Stromal cell of bone marrow (primary cell): ENCODE measurements around the gene CXCL10.
"Not testable (repeated sequence)": the region's sequence is repeated elsewhere in the genome, so short reads cannot be mapped to it uniquely, and the experiment has no call there.

Source experiments
- DNase-seq: peaks from one replicate; pipeline ENCODE4 v3.0.0-alpha.2; 2012; ENCODE audit warnings: low read depth

Gene CXCL10

GRCh38 chr4:76024065-76024464, 768 bp upstream of the CXCL10 start:
- no peak for DNase-seq

DNA sequence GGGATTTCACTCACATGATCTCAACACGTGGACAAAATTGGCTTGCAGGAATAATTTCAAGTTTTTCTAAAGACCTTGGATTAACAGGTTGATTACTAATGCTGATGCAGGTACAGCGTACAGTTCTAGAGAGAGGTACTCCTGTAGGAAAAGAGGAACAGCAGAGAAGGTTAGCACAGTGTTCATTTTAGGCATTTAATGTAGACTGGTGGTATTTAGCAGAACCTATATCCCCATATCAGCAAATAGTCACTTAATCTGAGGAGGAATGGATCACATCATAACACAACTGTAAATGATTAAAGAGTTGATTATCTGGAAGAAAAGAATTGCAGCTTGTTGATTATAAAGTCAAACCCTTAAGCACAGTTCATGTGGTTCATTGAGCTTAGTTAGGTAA, 620 bp downstream of the CXCL10 start:
- no peak for DNase-seq

- no peak for DNase-seq
These were observed 1.3 kb downstream of the CXCL10 start for GRCh38 chr4:76022031-76022430.

DNA sequence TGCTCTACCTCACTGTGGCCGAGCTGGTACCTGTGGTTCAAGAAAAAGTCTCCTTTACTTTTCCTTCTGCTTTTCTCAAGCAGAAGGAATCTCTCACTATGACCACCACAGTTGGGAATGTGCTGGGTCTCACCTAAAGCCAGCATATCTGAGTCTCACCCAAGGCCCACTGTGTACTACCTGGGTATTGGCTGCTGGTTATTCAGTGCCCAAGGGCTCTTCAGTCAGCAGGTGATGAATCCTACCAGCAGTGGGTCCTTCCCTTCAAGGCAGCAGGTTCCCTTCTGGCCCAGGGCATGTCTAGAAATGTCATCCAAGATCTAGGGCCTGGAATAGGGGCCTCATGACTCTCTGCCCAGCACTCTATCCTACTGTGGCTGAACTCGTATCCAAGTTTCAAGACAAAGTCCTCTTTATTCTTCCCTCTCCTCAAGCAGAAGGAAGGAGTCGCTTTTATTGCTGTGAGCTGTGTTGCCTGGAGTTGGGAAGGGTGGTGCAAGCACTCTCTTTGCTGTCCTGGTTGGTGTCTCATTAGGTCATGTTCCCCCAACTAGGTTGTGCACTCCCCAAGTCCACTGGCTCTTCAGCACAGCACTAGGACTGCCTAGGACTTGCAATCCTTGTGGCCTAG, 6.1 kb downstream of the CXCL10 start:
- no peak for DNase-seq

DNA sequence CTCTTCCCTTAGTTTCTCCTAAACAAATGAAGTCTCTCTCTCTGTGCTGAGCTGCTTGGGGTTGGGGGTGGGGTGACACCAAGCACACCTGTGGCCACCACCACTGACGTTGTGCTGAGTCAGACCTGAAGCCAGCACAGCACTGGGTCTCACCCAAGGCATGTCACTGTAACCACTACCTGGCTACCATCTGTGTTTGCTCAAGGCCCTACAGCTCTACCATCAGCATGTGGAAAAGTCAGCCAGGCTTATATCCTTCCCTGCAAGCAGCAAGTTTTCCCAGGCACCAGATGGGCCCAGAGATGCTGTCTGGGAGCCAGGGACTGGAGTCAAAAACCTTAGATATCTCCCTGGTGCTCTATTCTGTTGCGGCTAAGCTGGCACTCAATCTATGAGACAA, 6.9 kb downstream of the CXCL10 start:
- DNase-seq, result no peak

DNA sequence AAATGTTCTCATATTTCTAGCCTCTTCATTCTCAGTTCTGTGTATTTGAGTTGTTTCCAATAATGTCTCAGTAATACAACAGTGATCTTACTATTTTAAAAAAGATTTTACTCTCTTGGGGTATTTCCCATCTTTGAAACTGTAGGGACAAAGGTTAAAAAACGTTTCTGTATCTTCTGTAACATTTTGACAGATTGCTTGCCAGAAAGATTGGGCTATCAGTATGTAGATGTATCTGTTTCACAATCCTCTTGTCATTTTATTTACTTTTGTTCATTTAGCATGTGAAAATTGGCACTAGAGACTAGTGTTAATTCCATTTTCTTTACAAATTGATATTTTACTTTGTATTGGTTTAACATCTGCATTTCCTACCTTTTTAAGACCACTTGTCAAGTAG, 9.8 kb downstream of the CXCL10 start:
- DNase-seq, result no peak

- DNase-seq, result peak; percentile 6
These were observed 10.9 kb downstream of the CXCL10 start for GRCh38 chr4:76012388-76012801.

DNA sequence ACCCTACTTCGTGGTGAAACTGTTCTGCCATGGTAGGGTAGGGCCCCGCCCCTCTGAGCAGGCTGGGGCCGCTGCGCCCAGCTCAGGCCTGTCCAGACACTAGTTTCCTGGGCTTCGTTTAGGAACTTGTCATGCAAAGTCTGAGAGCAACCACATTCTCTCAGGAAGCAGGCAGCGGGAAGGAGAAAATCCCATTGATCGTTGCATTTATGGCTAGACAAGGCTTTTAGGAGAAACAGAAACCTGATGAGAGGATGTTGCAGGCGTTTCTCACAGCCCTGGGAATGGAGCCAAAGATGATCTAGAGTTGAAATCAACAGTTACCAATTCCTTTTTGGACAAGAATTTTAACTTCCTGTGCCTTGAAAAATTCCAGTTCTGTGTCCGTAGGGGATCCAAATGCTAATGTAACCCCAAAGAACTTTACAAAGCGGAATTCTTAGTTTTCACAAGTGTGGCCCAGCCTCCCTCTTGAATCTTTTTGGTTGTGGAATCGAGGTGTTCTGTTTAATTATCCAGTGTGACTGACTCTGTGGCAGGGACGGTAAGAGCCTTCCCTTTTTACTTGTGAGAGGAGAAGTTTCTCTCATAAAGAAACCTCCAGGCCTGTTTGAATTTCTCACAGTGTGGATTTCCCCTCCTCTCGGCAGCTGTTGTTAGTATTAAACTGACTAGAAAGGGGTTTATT, 11.5 kb downstream of the CXCL10 start:
- DNase-seq, result peak; percentile 71

DNA sequence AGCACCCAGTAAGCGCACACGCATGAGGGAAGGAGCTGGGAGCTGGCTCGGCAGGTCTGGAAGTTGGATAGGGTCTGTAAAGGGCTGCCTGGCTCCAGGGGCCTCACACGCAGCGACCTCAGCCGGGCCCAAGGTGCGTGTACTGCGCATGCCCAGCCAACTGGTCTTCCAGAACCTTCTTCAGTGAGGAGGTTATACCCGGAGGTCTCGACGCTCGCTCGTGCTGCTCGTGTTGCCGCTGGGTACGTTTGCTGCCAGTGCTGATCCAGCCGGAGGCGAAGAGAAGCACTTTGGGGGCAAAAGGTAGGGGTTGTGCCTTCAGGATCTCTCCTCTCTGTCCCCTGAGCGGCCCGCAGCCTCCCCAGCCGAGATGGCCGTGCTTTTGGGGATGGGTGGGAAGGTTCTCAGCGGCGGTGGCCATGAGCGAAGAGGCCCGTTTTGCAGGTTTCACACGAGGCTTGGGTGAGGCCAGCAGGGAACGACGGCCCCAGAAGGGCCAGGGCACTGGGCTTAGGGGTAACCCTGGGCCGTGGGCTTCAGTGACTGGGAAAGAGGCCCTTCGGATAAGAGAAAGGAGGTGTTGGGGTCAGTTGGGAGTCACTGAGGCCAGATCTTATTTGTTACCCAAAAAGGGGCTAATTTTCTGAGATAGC, 12.2 kb downstream of the CXCL10 start:
- no peak for DNase-seq

DNA sequence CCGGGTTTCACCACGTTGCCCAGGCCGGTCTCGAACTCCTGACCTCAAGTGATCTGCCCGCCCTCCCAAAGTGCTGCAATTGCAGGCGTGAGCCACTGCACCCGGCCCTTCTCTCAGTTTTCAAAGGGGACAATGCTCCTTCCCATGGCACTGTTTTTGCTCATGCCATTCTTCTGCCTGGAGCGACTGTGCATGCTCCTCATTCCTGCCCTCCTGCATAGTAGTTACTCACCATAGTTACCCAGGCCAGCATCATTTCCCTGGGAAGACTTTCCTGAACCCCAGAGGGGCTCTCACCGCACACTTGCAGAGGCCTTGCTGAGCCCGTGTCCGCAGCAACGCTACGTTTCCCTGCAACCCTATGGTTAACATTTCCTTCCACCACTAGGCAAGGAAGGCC, 12.7 kb downstream of the CXCL10 start:
- DNase-seq, result no peak

- no peak for DNase-seq
These were observed 14.0 kb downstream of the CXCL10 start for GRCh38 chr4:76009311-76009710.

DNA sequence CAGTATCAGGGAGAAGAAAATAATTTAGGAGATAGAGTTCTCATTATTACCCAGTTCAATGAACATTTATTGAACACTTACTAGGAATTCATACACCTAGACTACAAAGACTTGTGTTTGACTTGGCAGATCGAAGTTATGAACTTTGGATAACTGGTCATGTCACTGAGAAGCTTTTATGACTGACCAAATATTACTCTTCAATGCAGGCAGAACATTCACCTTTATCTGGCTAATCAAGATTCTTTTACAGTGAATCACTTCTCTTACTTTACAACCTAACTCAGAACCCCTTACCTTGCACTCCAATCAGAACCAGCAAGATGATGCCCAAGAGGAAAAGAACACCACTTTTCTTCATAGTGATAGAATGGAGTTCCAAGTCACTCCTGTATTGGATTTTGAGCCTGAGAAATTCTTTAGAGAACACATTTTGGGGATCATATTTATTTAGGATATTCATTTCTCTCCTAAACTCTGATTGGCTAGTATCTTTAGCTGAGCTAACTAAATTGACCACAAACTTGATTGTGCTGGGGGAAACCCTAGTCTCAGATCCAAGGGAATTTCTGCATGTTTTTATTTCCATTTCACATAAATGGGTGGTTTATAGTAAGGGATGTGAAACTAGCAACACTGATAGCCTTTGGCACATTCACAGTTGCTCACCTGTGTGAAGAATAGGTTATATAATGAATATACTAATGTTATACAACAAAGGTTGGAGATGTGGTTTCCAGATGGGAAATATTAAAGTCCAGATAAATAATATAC, 16.0 kb downstream of the CXCL10 start, which contains the start of gene CXCL9:
TSS of gene CXCL9 (minus strand) at position 421 of the 774 bp plus-strand sequence. CDS start at position 361, 60 bp downstream.
- no peak for DNase-seq

- DNase-seq, result no peak
These were observed 19.7 kb downstream of the CXCL10 start for GRCh38 chr4:76003620-76004019.

DNA sequence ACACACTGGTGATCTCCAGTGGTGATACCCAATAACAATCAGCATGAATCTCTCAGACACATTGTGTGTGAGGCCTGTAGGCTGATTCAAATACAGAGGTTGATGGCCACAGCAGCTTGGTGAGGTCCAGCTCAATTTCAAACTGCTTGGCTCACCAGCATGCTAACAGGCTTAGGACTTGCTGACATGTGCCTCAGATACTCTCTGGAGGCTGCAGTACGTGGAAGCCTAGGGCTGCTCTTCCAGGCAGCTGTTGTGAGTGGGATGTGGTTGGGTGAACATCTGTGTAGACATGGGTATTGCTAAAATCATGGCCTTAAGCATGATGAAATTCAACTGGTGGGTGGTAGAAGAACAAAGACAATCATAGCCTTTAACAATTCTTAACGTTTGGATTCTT, 20.3 kb downstream of the CXCL10 start:
- DNase-seq, result no peak

DNA sequence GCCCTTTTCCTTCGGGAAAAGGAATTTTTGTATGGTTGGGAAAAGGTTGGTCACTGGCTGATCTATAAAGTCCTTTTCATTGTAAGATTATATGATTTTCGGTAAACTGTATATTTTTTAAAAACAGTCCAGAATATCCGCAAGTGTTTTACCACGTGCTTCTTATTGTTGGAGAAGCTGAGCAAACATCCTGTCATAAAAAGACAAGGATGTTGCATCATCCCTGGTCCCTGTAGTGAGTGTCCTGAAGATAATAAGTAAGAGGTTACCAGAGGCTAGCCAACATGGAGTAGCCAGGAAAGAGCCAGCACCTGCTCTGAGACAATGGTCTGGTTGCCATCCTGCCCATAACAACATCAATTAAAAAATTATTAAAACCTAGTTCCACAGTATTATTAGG, 21.1 kb downstream of the CXCL10 start:
- no peak for DNase-seq

- no peak for DNase-seq
These were observed 21.6 kb downstream of the CXCL10 start for GRCh38 chr4:76001700-76002099.

DNA sequence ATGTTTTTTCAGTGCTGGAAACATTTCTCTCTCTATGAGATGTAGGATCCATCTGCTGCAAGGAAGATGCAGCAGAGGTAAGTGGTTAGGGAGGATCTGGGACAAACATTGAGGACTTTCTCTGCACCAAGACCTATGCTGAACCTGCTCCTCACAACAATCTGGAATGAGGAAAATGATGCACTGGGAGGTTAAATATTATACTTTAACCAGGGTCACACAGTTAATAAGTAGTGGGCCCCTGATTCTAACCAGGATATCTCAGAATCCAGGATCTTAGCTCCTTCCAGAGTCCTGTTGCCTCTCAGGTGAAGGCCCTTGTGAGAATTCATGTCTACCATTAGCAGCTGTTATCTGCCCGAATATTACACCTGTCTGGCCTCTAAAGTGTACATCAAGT, 23.0 kb downstream of the CXCL10 start:
- DNase-seq, result no peak

GRCh38 chr4:75998525-75999147, 24.7 kb downstream of the CXCL10 start:
- not testable (repeated sequence) for DNase-seq

GRCh38 chr4:75997946-75998345, 25.4 kb downstream of the CXCL10 start:
- DNase-seq, result no peak

DNA sequence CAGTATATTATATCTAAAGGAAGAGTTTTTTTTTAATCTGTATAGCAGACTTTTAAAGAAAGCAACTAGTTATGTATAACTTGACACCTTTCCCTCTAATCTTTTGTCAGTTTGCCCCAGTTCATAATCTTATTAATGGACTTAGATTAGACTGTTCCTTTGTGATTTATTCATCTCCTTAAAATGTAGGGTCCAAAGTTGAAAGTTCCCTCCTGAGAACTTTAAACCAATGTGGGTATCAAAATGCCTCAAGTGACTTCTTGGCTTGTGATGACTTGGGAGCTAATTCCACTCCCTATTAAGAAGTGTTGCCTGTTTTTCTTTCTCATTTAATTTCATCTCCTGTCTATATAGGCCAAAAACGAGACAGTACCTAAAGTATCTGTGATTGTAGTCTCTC, 26.2 kb downstream of the CXCL10 start:
- DNase-seq, result no peak

DNA sequence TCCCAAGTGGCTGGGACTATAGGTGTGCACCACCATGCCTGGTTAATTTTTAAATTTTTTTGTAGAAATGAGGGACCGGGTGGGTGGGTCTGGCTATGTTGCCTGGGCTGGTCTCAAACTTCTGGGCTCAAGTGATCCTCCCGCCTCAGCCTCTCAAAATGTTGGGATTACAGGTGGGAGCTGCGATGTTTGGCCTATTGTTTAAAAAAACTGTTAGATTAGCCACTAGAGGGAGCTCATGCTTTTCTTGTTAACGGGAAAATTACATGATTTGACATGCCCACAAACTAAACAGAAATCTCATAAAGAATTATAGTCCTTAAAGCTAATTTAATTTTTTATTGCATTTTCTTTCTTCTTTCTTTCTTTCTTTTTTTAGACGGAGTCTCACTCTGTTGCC, 27.6 kb downstream of the CXCL10 start:
- peak; percentile 32 for DNase-seq

- DNase-seq, result no peak
These were observed 30.8 kb downstream of the CXCL10 start for GRCh38 chr4:75992462-75992861.
